ENCODE data around the gene CAMKV.
"Not testable (repeated sequence)": the region's sequence is repeated elsewhere in the genome, so short reads cannot be mapped to it uniquely, and the experiment has no call there.

The CAMKV gene

DNA sequence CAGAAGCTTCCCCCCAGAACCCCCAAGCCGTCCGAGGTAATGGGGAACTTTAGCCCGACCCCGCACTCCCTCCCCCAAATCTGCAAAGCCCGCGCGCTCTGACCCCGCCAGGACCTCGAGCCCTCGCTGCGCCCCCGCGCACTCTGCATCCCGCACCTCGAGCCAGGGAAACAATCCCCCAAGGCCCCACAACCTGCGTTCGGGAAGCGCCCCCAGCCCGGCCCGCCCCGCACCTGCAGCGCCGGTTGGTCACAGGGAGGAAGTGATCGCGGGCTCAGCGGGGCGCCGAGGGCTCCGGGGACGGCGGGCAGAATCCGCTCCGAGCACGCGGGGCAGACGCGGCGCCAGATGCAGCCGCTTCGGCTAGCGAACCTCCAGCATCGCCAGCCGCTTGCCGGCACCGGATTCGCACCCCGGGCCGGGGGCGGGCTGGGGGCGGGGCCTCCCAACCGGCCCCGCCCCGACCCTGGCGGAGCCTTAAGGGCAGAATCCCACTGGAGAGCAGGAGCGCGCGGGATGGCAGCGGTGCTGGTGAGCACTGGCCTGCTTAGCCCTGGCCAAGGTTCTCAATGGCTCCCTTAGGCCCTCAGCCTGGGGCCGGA, at the start of gene CAMKV:
CAMKV (minus strand) TSS at position 382 of the 602 bp plus-strand sequence. CDS start 7,518 bp downstream, outside the sequence.
- CTCF ChIA-PET = interaction anchor here (0.6 kb wide), 1 partner anchor 11 kb away, joined by 3 read pairs; no protein-coding TSS in a partner anchor
- H3K4me1 Mint-ChIP-seq = no peaks in the 10 kb centered on the region

GRCh38 chr3:49917806-49918590, 48.3 kb upstream of the CAMKV start:
- not testable (repeated sequence) for H3K4me3 Mint-ChIP-seq, H3K27me3 Mint-ChIP-seq, H3K9me3 Mint-ChIP-seq, DNase-seq, H3K4me1 Mint-ChIP-seq, H3K36me3 Mint-ChIP-seq
- CTCF ChIA-PET = interaction anchor here (2.0 kb wide), 1 partner anchor 10 kb away, joined by 5 read pairs; no protein-coding TSS in a partner anchor
- peak overlapping the region; percentile 73 for H3K27ac Mint-ChIP-seq

More for the DNA sequence above, at the start of gene CAMKV:
- no peak within 1 kb of the TSS for H3K27ac Mint-ChIP-seq
- peak; percentile 57 for DNase-seq
- no peaks in the 10 kb centered on the region for H3K9me3 Mint-ChIP-seq
- no peak within 1 kb of the TSS for H3K4me3 Mint-ChIP-seq
- H3K27me3 Mint-ChIP-seq = peaks cover 91% of the 10 kb centered on the region
- H3K36me3 Mint-ChIP-seq = no peaks in the 10 kb centered on the region

DNA sequence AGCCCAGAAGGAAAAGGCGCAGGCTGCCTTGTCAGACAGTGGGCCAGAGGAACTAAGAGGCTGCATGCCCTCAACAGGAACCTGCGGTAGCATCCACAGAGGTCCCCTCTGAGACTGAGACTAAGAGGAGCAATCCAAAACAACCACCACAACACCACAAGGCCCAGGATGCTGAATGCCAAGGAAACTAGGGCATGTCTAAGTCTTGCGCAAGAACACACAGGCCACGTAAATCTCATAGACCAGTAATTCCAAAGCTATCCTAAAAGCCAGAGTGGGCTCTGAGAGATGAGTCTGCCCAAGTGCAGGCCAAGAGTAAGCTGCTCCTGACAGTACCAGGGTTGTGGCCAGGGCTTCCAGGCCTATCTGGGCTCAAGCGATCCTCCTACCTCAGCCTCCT, 47.0 kb upstream of the CAMKV start:
- Mint-ChIP-seq H3K27me3 (no peaks in the 10 kb centered on the region), H3K4me3 (no peak overlapping the region), H3K36me3 (peaks cover 12% of the 10 kb centered on the region), H3K4me1 (peaks cover 5% of the 10 kb centered on the region), H3K9me3 (no peaks in the 10 kb centered on the region), H3K27ac (no peak overlapping the region)
- CTCF ChIA-PET = interaction anchor here (2.0 kb wide), 1 partner anchor 9 kb away, joined by 5 read pairs; no protein-coding TSS in a partner anchor
- DNase-seq = no peak

- H3K27me3 Mint-ChIP-seq = no peaks in the 10 kb centered on the region
- no peaks in the 10 kb centered on the region for H3K9me3 Mint-ChIP-seq
- peaks cover 13% of the 10 kb centered on the region for H3K36me3 Mint-ChIP-seq
- no peak overlapping the region for H3K4me3 Mint-ChIP-seq
- CTCF ChIA-PET = interaction anchor here (0.7 kb wide), 1 partner anchor 243 kb away, joined by 4 read pairs; no protein-coding TSS in a partner anchor
- DNase-seq = no peak
- no peak overlapping the region for H3K27ac Mint-ChIP-seq
- peaks cover 5% of the 10 kb centered on the region for H3K4me1 Mint-ChIP-seq
These were observed 45.2 kb upstream of the CAMKV start for GRCh38 chr3:49914906-49915305.

GRCh38 chr3:49912881-49913281, 43.2 kb upstream of the CAMKV start:
- H3K27ac Mint-ChIP-seq = no peak overlapping the region
- CTCF ChIA-PET = interaction anchor here (0.5 to 1.5 kb wide), 2 partner anchors 74 to 134 kb away, joined by 3 to 6 read pairs; no protein-coding TSS in a partner anchor
- H3K27me3 Mint-ChIP-seq = no peaks in the 10 kb centered on the region
- peaks cover 13% of the 10 kb centered on the region for H3K36me3 Mint-ChIP-seq
- H3K4me3 Mint-ChIP-seq = no peak overlapping the region
- no peaks in the 10 kb centered on the region for H3K4me1 Mint-ChIP-seq
- no peaks in the 10 kb centered on the region for H3K9me3 Mint-ChIP-seq
- no peak for DNase-seq

DNA sequence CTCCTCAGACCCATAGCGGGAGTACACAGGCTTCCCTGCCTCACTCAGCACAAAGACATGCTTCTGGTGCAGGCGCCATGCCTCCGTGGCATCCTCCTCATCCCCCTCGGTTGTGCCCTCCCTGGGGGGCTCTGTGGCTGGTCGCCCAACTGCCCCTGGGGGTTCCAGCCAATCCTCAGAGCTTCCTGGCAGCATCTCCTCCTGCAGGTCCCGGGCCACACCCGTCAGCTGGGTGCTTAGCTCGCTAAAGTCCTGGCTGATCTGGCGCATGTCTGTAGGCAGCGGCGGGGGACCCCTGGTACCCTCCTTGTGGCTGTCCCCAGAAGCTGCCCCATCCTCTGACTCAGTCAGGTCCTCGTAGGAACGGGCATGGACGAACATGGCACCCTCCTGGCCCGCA, 41.9 kb upstream of the CAMKV start:
- CTCF ChIA-PET = interaction anchor here (1.0 kb wide), 1 partner anchor 110 kb away, joined by 3 read pairs; no protein-coding TSS in a partner anchor
- Mint-ChIP-seq H3K36me3 (peaks cover 8% of the 10 kb centered on the region), H3K4me3 (no peak overlapping the region), H3K9me3 (no peaks in the 10 kb centered on the region), H3K27ac (no peak overlapping the region), H3K27me3 (no peaks in the 10 kb centered on the region), H3K4me1 (peaks cover 7% of the 10 kb centered on the region)
- no peak for DNase-seq

GRCh38 chr3:49911124-49911420, 41.4 kb upstream of the CAMKV start:
- no peaks in the 10 kb centered on the region for H3K27me3 Mint-ChIP-seq
- H3K4me3 Mint-ChIP-seq = no peak overlapping the region
- H3K4me1 Mint-ChIP-seq = peaks cover 12% of the 10 kb centered on the region
- H3K27ac Mint-ChIP-seq = no peak overlapping the region
- DNase-seq = no peak
- peaks cover 7% of the 10 kb centered on the region for H3K36me3 Mint-ChIP-seq
- H3K9me3 Mint-ChIP-seq = no peaks in the 10 kb centered on the region
- CTCF ChIA-PET = interaction anchor here (1.0 kb wide), 1 partner anchor 110 kb away, joined by 3 read pairs; no protein-coding TSS in a partner anchor

DNA sequence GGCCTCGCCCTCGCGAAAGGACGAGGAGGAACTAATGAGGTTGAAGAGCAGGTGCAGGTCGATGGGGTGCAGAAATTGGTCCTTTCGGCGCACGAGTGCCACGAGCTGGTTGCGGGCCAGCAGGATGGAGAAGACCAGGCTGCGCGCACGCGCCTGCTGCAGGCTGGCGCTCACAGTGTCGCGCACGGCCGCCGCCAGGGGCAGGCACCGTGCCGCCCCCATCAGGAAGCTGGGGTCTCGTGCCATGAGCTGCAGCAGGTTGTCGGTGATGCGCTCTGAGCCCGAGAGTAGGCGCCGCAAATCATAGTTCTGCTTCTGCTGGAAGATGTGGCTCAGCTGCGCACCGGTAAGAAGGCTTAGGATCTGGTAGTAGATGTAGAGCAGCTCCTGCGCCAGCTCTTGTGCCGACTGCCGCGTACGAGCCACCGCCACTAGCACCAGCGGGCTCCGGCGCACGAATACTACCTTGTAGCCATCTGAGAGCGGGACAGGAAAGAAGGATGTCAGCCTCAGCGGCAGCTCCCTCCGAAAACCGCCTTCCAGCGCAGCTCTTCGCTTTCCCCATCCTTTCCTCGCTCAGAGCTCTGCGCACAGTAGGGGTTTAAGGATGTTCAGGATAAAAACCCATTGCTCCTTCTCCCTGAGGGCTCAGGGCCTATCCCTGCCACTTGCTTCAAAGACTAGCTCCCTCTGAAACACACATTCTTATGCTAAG, 40.9 kb upstream of the CAMKV start:
- Mint-ChIP-seq H3K36me3 (peaks cover 7% of the 10 kb centered on the region), H3K27me3 (no peaks in the 10 kb centered on the region), H3K4me3 (no peak overlapping the region), H3K27ac (no peak overlapping the region), H3K4me1 (peaks cover 17% of the 10 kb centered on the region), H3K9me3 (no peaks in the 10 kb centered on the region)
- CTCF ChIA-PET = interaction anchor here (0.9 to 1.0 kb wide), 2 partner anchors 70 to 109 kb away, joined by 3 read pairs; no protein-coding TSS in a partner anchor
- DNase-seq = no peak

- peaks cover 9% of the 10 kb centered on the region for H3K36me3 Mint-ChIP-seq
- H3K9me3 Mint-ChIP-seq = no peaks in the 10 kb centered on the region
- H3K4me1 Mint-ChIP-seq = peaks cover 35% of the 10 kb centered on the region
- no peak for DNase-seq
- H3K4me3 Mint-ChIP-seq = no peak overlapping the region
- H3K27ac Mint-ChIP-seq = no peak overlapping the region
- CTCF ChIA-PET = interaction anchor here (0.9 to 1.6 kb wide), 4 partner anchors 8 to 105 kb away, joined by 3 to 8 read pairs (median 4); no protein-coding TSS in a partner anchor
- no peaks in the 10 kb centered on the region for H3K27me3 Mint-ChIP-seq
These were observed 38.9 kb upstream of the CAMKV start for GRCh38 chr3:49908373-49909199.

GRCh38 chr3:49906073-49906743, 36.5 kb upstream of the CAMKV start:
- Mint-ChIP-seq H3K4me1 (peaks cover 44% of the 10 kb centered on the region), H3K27ac (peak overlapping the region; percentile 92), H3K36me3 (peaks cover 6% of the 10 kb centered on the region), H3K9me3 (no peaks in the 10 kb centered on the region), H3K4me3 (peak overlapping the region; percentile 14), H3K27me3 (no peaks in the 10 kb centered on the region)
- DNase-seq = peak; percentile 72
- CTCF ChIA-PET = interaction anchor here (0.8 to 2.3 kb wide), 12 partner anchors 10 to 366 kb away, joined by 3 to 9 read pairs (median 4); partner anchors contain the start of genes AMIGO3, INKA1 and IP6K1

DNA sequence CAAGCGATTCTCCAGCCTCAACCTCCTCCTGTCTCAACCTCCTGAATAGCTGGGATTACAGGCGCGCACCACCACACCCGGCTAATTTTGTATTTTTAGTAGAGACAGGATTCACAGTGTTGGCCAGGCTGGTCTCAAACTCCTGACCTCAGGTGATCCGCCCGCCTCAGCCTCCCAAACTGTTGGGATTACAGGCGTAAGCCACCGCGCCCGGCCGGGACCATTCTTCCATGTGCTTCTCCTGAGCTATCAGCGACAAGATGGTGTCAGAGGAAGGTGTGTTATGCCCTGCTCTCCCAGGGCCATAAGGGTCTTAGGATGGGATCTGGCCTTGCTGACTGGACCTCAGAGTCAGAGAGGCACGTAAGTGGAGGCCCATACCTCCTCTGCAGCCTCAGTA, 34.7 kb upstream of the CAMKV start:
- not testable (repeated sequence) for H3K9me3 Mint-ChIP-seq, DNase-seq, H3K27me3 Mint-ChIP-seq, H3K36me3 Mint-ChIP-seq
- Mint-ChIP-seq H3K4me3 (peak overlapping the region; percentile 86), H3K27ac (peak overlapping the region; percentile 87), H3K4me1 (peaks cover 46% of the 10 kb centered on the region)
- CTCF ChIA-PET = interaction anchor here (1.2 kb wide), 1 partner anchor 19 kb away, joined by 4 read pairs; no protein-coding TSS in a partner anchor

DNA sequence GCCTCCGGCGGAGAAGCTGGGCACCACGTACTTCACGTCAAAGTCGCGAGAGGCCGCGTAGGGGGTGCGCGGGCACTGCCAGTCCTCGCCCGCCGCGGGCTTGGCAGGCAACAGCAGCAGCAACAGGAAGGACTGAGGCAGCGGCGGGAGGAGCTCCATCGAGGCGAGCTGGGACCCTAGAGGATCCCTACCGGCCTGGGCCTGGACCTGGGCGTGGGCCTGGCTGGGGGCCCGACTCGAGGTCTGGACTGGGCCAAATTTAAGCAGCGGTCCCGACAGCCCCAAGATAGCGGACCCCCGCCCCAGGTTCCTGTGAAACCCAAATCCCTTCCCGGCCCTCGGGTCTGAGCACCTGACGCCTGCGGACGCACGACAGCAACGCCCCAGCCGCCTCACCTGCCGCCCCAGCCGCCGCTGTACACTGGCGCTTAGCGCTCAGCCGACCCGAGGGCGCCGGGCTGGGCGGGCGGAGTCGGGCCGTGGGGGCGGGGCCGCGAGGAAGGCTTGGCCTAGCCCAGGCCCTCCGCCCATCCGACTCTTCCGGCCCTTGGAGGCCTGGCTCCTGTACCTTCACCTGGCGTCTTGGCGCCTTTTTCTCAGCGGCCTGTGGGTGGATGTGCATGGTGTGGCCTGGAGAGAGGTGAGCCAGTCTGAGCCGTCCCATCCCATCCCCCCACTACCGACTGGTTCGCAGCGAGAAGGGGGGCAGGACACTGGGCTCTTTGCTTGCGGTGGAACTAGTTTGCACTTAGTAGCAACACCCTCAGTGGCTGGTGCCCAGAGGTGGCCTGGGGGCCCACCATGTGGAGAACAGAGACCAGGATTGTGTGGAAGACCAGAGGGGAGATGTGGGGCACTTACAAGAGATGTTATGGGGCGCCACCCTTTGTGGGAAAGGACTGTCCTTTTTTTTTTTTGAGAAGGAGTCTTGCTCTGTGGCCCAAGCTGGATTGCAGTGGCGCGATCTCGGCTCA, 34.0 kb upstream of the CAMKV start, which contains the start of gene MST1R:
MST1R (minus strand) TSS at position 423 of the 974 bp plus-strand sequence; CDS start at position 159, 264 bp downstream.
- H3K4me1 Mint-ChIP-seq = peaks cover 46% of the 10 kb centered on the region
- H3K4me3 Mint-ChIP-seq = peak within 1 kb of the TSS; percentile 86
- peak; percentile 93 for DNase-seq
- CTCF ChIA-PET = no interaction called here
- no peaks in the 10 kb centered on the region for H3K9me3 Mint-ChIP-seq
- no peaks in the 10 kb centered on the region for H3K27me3 Mint-ChIP-seq
- H3K36me3 Mint-ChIP-seq = peaks cover 3% of the 10 kb centered on the region
- peak within 1 kb of the TSS; percentile 87 for H3K27ac Mint-ChIP-seq

Data from activated naive CD4-positive, alpha-beta T cell treated with anti-CD3 and anti-CD28 coated beads, Interleukin-2, amount 10 ng/mL, durations not matched to agents 7 days and 5 days (primary cell).